Stimulated activated CD4-positive, alpha-beta T cell treated with anti-CD3 and anti-CD28 coated beads, TNF-alpha, amount 100 ng/mL, for 1 hour (primary cell): Measurements from ENCODE around the gene TIMP4.

Experiments
- DNase-seq, 3 donors: peaks; one replicate each; pipeline ENCODE4 v3.0.0-alpha.2; 2020; ENCODE audit warnings: low read depth in 3 of 3, low spot score in 1 of 3

Gene TIMP4

GRCh38 chr3:12158387-12159226 is at the start of gene TIMP4:
TSS of gene TIMP4 (minus strand) at chr3:12158912. CDS start at chr3:12158840, 72 bp downstream.
- DNase-seq = no peak

GRCh38 chr3:12205171-12205570 is 46.5 kb upstream of the TIMP4 start:
- no peak for DNase-seq

GRCh38 chr3:12201813-12202212 is 43.1 kb upstream of the TIMP4 start:
- no peak for DNase-seq

GRCh38 chr3:12198301-12198700 is 39.6 kb upstream of the TIMP4 start:
- no peak for DNase-seq

GRCh38 chr3:12197475-12197874 is 38.8 kb upstream of the TIMP4 start:
- DNase-seq = no peak

GRCh38 chr3:12196684-12197083 is 38.0 kb upstream of the TIMP4 start:
- DNase-seq = no peak

GRCh38 chr3:12195231-12195630 is 36.5 kb upstream of the TIMP4 start:
- no peak for DNase-seq

- no peak for DNase-seq
Measured at GRCh38 chr3:12194669-12195161, 36.0 kb upstream of the TIMP4 start.

- no peak for DNase-seq
Measured at GRCh38 chr3:12194209-12194608, 35.5 kb upstream of the TIMP4 start.

GRCh38 chr3:12193485-12194165 is 34.9 kb upstream of the TIMP4 start:
- DNase-seq = no peak

GRCh38 chr3:12192655-12193484 is 34.2 kb upstream of the TIMP4 start:
- DNase-seq = no peak

GRCh38 chr3:12192173-12192572 is 33.5 kb upstream of the TIMP4 start:
- no peak for DNase-seq

GRCh38 chr3:12191559-12191958 is 32.8 kb upstream of the TIMP4 start:
- no peak for DNase-seq

- no peak for DNase-seq
Measured at GRCh38 chr3:12190832-12191231, 32.1 kb upstream of the TIMP4 start.

- no peak for DNase-seq
Measured at GRCh38 chr3:12190221-12190807, 31.6 kb upstream of the TIMP4 start.

GRCh38 chr3:12188681-12189287 is 30.1 kb upstream of the TIMP4 start:
- DNase-seq = no peak

GRCh38 chr3:12188328-12188648 is 29.6 kb upstream of the TIMP4 start:
- DNase-seq = no peak

GRCh38 chr3:12187448-12188327 is 29.0 kb upstream of the TIMP4 start:
- peak in 1 of 3 donors; percentile 25 for DNase-seq

GRCh38 chr3:12186515-12187286 is 28.0 kb upstream of the TIMP4 start:
- DNase-seq = no peak
